H1 (cell line): Measurements from ENCODE around the gene PFDN1. TPM values are rescaled to one million over a fixed set of nuclear protein-coding genes. Genes with fewer than 3 reads are reported as not detected.

Source experiments
- ATF2 ChIP-seq: IDR thresholded peaks from 2 replicates; pipeline ENCODE4 v1.6.1; 2012; ENCODE audit warnings: low read length, inconsistent platforms
- ATF3 ChIP-seq: IDR thresholded peaks from 2 replicates; pipeline ENCODE4 v1.6.1; 2011; ENCODE audit warnings: low read depth, mild to moderate bottlenecking, low read length; ENCODE audit not compliant: insufficient read depth
- JUND ChIP-seq: IDR thresholded peaks from 2 replicates; pipeline ENCODE4 v1.6.1; 2011; ENCODE audit warnings: mild to moderate bottlenecking, improper control_type of control experiment, low read length
- MAFK ChIP-seq: IDR thresholded peaks from 2 replicates; pipeline ENCODE4 v1.6.1; 2012; ENCODE audit warnings: low read depth, mild to moderate bottlenecking, improper control_type of control experiment, low read length
- polyA plus RNA-seq, 7 experiments: library from polyadenylated mRNA; depleted of rRNA in 3 of 7; stranded (reverse) in 5 of 7; unstranded in 2 of 7; fragments of >200 nt in 5 of 7; fragments of 200-250 nt in 2 of 7; gene quantifications; 1 replicate in 5 of 7; 2 replicates in 1 of 7; 4 replicates in 1 of 7; pipeline versions ENCODE4 v1.2.1 to v1.2.3, GENCODE V29; 2011 to 2013; ENCODE audit warnings: missing spikeins in 2 of 7, mixed read lengths in 2 of 7
- total RNA-seq: library from RNA; stranded (reverse); fragmentation: NEBNext Ultra II Directional; extraction: Animal tissue kit (Norgen Biotek cat#: 25700); gene quantifications from 2 replicates; pipeline ENCODE4 v1.2.1, GENCODE V29; 2021

Gene PFDN1
- total and polyA plus RNA-seq, 2 of the 8 experiments (the other 6 are each of a cell fraction or from before 2014, with no cell fraction given) = 53.0 to 89.6 TPM

- TF ChIP-seq JUND = no peak
- no peak for TF ChIP-seq ATF3
- TF ChIP-seq MAFK = no peak
- TF ChIP-seq ATF2 = no peak
- TF ChIP-seq, all 59 proteins: peak for 0
Measured at GRCh38 chr5:140250386-140250785, 52.5 kb downstream of the PFDN1 start (continued).
